Tibial nerve (tissue), 4 donors: Measurements from ENCODE around the gene ELMO1. TPM values are rescaled to one million over a fixed set of nuclear protein-coding genes. Genes with fewer than 3 reads are reported as not detected.

Experiments used
- DNase-seq, 2 donors: peaks; one replicate each; pipeline ENCODE4 v3.0.0-alpha.2; 2019; ENCODE audit warnings: low spot score in 2 of 2
- H3K27ac ChIP-seq, 4 donors: fragments of 200-600 bp; sonication (generic) in 3 of 4; one replicate each; pipeline ENCODE4 v1.5.1; 2017 to 2019; ENCODE audit warnings: mild to moderate bottlenecking in 1 of 4
- H3K27me3 ChIP-seq, 2 donors: fragments of 200-600 bp; sonication (generic) in 1 of 2; one replicate each; pipeline versions ENCODE4 v1.5.1 to v1.6.0; 2017 to 2019
- H3K36me3 ChIP-seq, 3 donors: fragments of 200-600 bp; sonication (generic); one replicate each; pipeline ENCODE4 v1.5.1; 2018 to 2019
- H3K4me1 ChIP-seq, 4 donors: fragments of 200-600 bp; sonication (generic) in 3 of 4; one replicate each; pipeline ENCODE4 v1.5.1; 2017 to 2019
- H3K4me3 ChIP-seq, 4 donors: fragments of 200-600 bp; sonication (generic) in 3 of 4; one replicate each; pipeline ENCODE4 v1.5.1; 2017 to 2019; ENCODE audit warnings: mild to moderate bottlenecking in 1 of 4, moderate library complexity in 1 of 4
- H3K9me3 ChIP-seq, 4 donors: fragments of 200-600 bp; sonication (generic) in 3 of 4; one replicate each; pipeline ENCODE4 v1.5.1; 2017 to 2019
- CTCF ChIP-seq, 5 experiments: fragments of 200-600 bp in 3 of 5; fragments of 450-650 bp in 2 of 5; sonication (generic) in 3 of 5; IDR thresholded peaks; one replicate each; pipeline ENCODE4 v1.5.1; 2016 to 2019; ENCODE audit warnings: antibody characterized with exemption in 5 of 5, mild to moderate bottlenecking in 3 of 5, moderate library complexity in 2 of 5
- EP300 ChIP-seq, 2 donors: sonication (generic); formaldehyde crosslinking; IDR thresholded peaks; one replicate each; pipeline ENCODE4 v1.6.1; 2017; ENCODE audit warnings: antibody characterized with exemption in 2 of 2, mild to moderate bottlenecking in 1 of 2
- POLR2A ChIP-seq, 2 donors: fragments of 450-650 bp; IDR thresholded peaks; one replicate each; pipeline ENCODE4 v1.6.1; 2017; ENCODE audit warnings: antibody characterized with exemption in 2 of 2, mild to moderate bottlenecking in 2 of 2, moderate library complexity in 2 of 2
- WGBS, 2 donors: methylation state at CpG; one replicate each; pipeline ENCODE4 v1.1.5; 2018; 5-methylcytosine and 5-hydroxymethylcytosine counted together
- total RNA-seq, 4 donors: library from RNA; depleted of rRNA; stranded (reverse); fragments of >200 nt; gene quantifications; one replicate each; pipeline ENCODE4 v1.1.0, GENCODE V29; 2016

ELMO1 gene
- total RNA-seq, 4 donors from 2014 or later = 196 to 328 (median 268) TPM

- TF ChIP-seq EP300 (IDR thresholded peaks at IDR 0.05) = peak in 1 of 2 donors; percentile 15
- no peak for TF ChIP-seq POLR2A (IDR thresholded peaks at IDR 0.05)
- no peak for TF ChIP-seq CTCF (IDR thresholded peaks at IDR 0.05)
- DNase-seq = no peak
- Histone ChIP-seq H3K9me3 (peaks cover 0 to 8% (median 0%) of the 10 kb centered on the region in 4 donors), H3K27me3 (no peaks in the 10 kb centered on the region), H3K4me1 (peaks cover 0 to 11% (median 4%) of the 10 kb centered on the region in 4 donors), H3K27ac (peak overlapping the region in 2 of 4 donors; percentile 20 to 33), H3K36me3 (peaks cover 0 to 48% (median 0%) of the 10 kb centered on the region in 3 donors), H3K4me3 (no peak overlapping the region)
- 75 to 78% methylated on average over 4 of the region's 4 CpGs for WGBS, 2 donors
Measured at GRCh38 chr7:37128327-37129034, 320.2 kb downstream of the ELMO1 start.

- WGBS, 2 donors = 91 to 93% methylated on average over 2 of the region's 2 CpGs
Measured at GRCh38 chr7:37119296-37119860, 329.3 kb downstream of the ELMO1 start.

GRCh38 chr7:37118004-37118403, 330.7 kb downstream of the ELMO1 start:
- Histone ChIP-seq H3K4me1 (peaks cover 0 to 30% (median 3%) of the 10 kb centered on the region in 4 donors), H3K9me3 (no peaks in the 10 kb centered on the region), H3K4me3 (no peak overlapping the region), H3K27me3 (no peaks in the 10 kb centered on the region), H3K27ac (peak overlapping the region in 1 of 4 donors; percentile 14), H3K36me3 (no peaks in the 10 kb centered on the region)
- no peak for DNase-seq
- 51 to 57% methylated on average over 6 of the region's 6 CpGs for WGBS, 2 donors
- TF ChIP-seq EP300 (IDR thresholded peaks at IDR 0.05) (no peak), CTCF (IDR thresholded peaks at IDR 0.05) (no peak), POLR2A (IDR thresholded peaks at IDR 0.05) (no peak)

More at GRCh38 chr7:37119296-37119860, 329.3 kb downstream of the ELMO1 start:
- DNase-seq = no peak
- TF ChIP-seq EP300 (IDR thresholded peaks at IDR 0.05) = no peak
- no peak for TF ChIP-seq POLR2A (IDR thresholded peaks at IDR 0.05)
- TF ChIP-seq CTCF (IDR thresholded peaks at IDR 0.05) = no peak
- Histone ChIP-seq H3K36me3 (no peaks in the 10 kb centered on the region), H3K27me3 (no peaks in the 10 kb centered on the region), H3K4me1 (peaks cover 0 to 30% (median 3%) of the 10 kb centered on the region in 4 donors), H3K4me3 (no peak overlapping the region), H3K9me3 (no peaks in the 10 kb centered on the region), H3K27ac (no peak overlapping the region)

- Histone ChIP-seq H3K9me3 (no peaks in the 10 kb centered on the region), H3K4me1 (peaks cover 0 to 30% (median 3%) of the 10 kb centered on the region in 4 donors), H3K27ac (peak overlapping the region in 2 of 4 donors; percentile 14 to 52), H3K4me3 (no peak overlapping the region), H3K27me3 (no peaks in the 10 kb centered on the region), H3K36me3 (no peaks in the 10 kb centered on the region)
- DNase-seq = no peak
- WGBS, 2 donors = 42 to 49% methylated on average over 4 of the region's 4 CpGs
- TF ChIP-seq EP300 (IDR thresholded peaks at IDR 0.05) (no peak), POLR2A (IDR thresholded peaks at IDR 0.05) (no peak), CTCF (IDR thresholded peaks at IDR 0.05) (no peak)
Measured at GRCh38 chr7:37117292-37117691, 331.4 kb downstream of the ELMO1 start.

- no peaks in the 10 kb centered on the region for H3K36me3 ChIP-seq
- H3K27ac ChIP-seq = peak overlapping the region in 1 of 4 donors; percentile 65
- no peaks in the 10 kb centered on the region for H3K27me3 ChIP-seq
- H3K4me3 ChIP-seq = no peak overlapping the region
- H3K9me3 ChIP-seq = no peaks in the 10 kb centered on the region
- peaks cover 0 to 30% (median 3%) of the 10 kb centered on the region in 4 donors for H3K4me1 ChIP-seq
- TF ChIP-seq POLR2A (IDR thresholded peaks at IDR 0.05) = no peak
- no peak for TF ChIP-seq CTCF (IDR thresholded peaks at IDR 0.05)
- no peak for TF ChIP-seq EP300 (IDR thresholded peaks at IDR 0.05)
- no peak for DNase-seq
- 86 to 91% methylated on average over 1 of the region's 1 CpG for WGBS, 2 donors
Measured at GRCh38 chr7:37116093-37116701, 332.5 kb downstream of the ELMO1 start.
